ENCODE data around the gene DUSP3. TPM values are rescaled to one million over a fixed set of nuclear protein-coding genes. Genes with fewer than 3 reads are reported as not detected.

The DUSP3 gene
- total RNA-seq, 4 donors from 2014 or later: 28.4 to 88.1 (median 39.8) TPM

DNA sequence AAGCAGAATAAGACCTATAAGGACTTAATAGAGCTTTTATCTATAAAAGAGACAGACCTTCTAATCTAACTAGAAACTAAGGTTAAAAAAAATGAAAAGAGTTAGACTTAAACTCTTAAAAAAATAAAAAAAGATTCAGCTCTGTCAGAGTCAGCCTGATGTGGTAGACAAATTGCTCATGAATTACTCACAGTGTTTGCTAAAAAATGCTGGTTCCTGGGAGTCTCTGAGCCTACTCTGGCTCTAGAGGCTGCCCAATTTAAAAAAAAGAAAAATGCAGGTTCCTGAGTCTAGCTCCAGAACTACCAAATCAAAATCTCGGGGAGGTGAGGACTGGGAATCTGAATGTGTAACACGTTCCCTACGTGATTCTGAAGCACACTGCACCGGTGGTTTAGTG lies 38.2 kb downstream of the DUSP3 start:
- intact Hi-C loops (cut with DNase I; ENCODE audit: low total_unique reads): no loop called here
- no peak overlapping the region for H3K4me3 ChIP-seq

DNA sequence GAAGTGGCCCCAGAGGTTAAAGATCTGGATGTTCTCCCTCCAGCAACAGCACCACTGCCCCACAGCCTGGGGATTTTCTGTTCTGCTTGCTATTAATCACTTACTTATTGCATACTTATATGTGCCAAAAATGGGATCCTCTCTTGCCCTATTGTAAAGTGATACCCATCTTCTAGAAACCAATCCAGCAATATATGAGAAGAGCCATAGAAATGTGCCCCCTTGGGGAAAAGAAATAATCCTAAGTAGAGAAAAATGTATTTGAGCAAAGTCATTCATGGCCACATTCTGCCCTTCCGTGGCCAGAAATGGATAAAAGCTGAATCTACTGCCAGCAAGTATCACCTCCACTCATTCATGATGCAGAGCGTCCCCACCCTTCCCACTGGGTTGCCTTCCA lies 41.1 kb downstream of the DUSP3 start:
- Histone ChIP-seq H3K4me1 (no peaks in the 10 kb centered on the region), H3K27ac (no peak overlapping the region), H3K9me3 (no peaks in the 10 kb centered on the region), H3K27me3 (no peaks in the 10 kb centered on the region), H3K36me3 (no peaks in the 10 kb centered on the region), H3K4me3 (no peak overlapping the region)
- no peak for TF ChIP-seq POLR2A (IDR thresholded peaks at IDR 0.05)
- TF ChIP-seq, protein P1, sequence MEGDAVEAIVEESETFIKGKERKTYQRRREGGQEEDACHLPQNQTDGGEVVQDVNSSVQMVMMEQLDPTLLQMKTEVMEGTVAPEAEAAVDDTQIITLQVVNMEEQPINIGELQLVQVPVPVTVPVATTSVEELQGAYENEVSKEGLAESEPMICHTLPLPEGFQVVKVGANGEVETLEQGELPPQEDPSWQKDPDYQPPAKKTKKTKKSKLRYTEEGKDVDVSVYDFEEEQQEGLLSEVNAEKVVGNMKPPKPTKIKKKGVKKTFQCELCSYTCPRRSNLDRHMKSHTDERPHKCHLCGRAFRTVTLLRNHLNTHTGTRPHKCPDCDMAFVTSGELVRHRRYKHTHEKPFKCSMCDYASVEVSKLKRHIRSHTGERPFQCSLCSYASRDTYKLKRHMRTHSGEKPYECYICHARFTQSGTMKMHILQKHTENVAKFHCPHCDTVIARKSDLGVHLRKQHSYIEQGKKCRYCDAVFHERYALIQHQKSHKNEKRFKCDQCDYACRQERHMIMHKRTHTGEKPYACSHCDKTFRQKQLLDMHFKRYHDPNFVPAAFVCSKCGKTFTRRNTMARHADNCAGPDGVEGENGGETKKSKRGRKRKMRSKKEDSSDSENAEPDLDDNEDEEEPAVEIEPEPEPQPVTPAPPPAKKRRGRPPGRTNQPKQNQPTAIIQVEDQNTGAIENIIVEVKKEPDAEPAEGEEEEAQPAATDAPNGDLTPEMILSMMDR (IDR thresholded peaks at IDR 0.05): no peak
- no peak for DNase-seq
- intact Hi-C loops (cut with DNase I; ENCODE audit: low total_unique reads): no loop called here

More for the DNA sequence above, 38.2 kb downstream of the DUSP3 start:
- no peaks in the 10 kb centered on the region for H3K9me3 ChIP-seq
- H3K27ac ChIP-seq: no peak overlapping the region
- H3K4me1 ChIP-seq: no peaks in the 10 kb centered on the region
- H3K27me3 ChIP-seq: no peaks in the 10 kb centered on the region
- TF ChIP-seq, protein P1 (IDR thresholded peaks at IDR 0.05): no peak
- TF ChIP-seq POLR2A (IDR thresholded peaks at IDR 0.05): no peak
- H3K36me3 ChIP-seq: no peaks in the 10 kb centered on the region
- DNase-seq: no peak

DNA sequence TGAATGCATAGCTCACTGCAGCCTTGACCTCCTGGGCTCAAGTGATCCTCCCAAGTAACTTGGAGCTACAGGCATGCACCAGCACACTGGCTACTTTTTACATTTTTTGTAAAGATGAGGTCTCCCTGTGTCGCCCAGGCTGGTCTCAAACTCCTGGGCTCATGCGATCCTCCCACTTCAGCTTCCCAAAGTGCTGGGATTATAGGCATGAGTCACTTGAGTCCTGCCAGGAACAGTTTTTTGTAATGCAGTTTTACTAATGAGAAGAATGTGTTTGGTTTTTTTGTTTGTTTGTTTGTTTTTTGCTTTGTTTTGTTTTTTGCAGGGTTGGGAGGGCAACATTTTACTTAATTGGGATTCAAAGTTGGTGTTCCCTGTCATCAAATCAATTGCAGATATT lies 42.4 kb downstream of the DUSP3 start:
- no peaks in the 10 kb centered on the region for H3K27me3 ChIP-seq
- no peak for TF ChIP-seq POLR2A (IDR thresholded peaks at IDR 0.05)
- TF ChIP-seq, protein P1 (IDR thresholded peaks at IDR 0.05): no peak
- no peaks in the 10 kb centered on the region for H3K36me3 ChIP-seq
- no peak for DNase-seq
- H3K4me1 ChIP-seq: no peaks in the 10 kb centered on the region
- H3K9me3 ChIP-seq: no peaks in the 10 kb centered on the region
- no peak overlapping the region for H3K4me3 ChIP-seq
- intact Hi-C loops (cut with DNase I; ENCODE audit: low total_unique reads): no loop called here
- no peak overlapping the region for H3K27ac ChIP-seq

DNA sequence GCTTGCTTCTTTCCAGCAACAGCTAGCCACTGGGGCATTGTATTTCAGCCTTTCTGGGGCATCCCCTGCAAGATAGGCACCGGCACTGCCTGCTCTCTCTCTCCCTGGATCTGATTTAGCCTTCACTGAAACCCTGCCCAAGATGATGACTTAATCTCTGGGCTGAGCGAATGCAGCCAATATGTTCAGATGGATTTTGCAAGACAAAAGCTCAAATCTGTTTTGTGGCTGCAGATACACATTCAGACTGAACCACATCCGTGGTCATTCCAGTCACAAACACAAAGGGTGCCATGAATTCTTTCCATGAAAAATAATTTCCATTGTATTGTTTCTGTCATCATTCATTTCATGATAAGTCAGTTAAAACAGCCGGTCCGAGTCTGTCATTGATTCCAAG lies 44.4 kb downstream of the DUSP3 start:
- intact Hi-C loops (cut with DNase I; ENCODE audit: low total_unique reads): no loop called here
- Histone ChIP-seq H3K27ac (no peak overlapping the region), H3K4me1 (no peaks in the 10 kb centered on the region), H3K4me3 (no peak overlapping the region), H3K27me3 (no peaks in the 10 kb centered on the region), H3K36me3 (no peaks in the 10 kb centered on the region), H3K9me3 (no peaks in the 10 kb centered on the region)
- no peak for TF ChIP-seq POLR2A (IDR thresholded peaks at IDR 0.05)
- TF ChIP-seq, protein P1 (IDR thresholded peaks at IDR 0.05): no peak
- DNase-seq: no peak

DNA sequence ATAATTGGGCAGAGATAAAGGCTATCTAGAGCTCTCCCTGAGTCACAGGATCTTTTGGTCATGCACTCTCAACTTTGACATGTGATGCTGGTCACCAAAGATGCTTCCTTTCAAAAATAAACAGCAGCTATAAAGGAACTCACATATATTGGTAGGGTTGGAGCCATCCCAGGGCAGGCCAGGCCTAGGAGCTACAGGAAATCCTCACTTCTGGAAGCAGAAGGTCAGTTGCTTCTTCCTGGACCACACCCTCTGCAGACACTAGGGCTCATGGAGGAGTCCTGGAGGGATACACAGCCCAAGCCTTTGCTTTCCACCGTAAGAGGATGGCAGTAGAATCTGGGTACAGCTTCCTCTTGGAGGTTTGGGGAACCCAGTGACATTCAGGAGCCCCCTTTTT lies 44.8 kb downstream of the DUSP3 start:
- Histone ChIP-seq H3K9me3 (no peaks in the 10 kb centered on the region), H3K4me1 (no peaks in the 10 kb centered on the region), H3K27me3 (no peaks in the 10 kb centered on the region), H3K36me3 (no peaks in the 10 kb centered on the region), H3K4me3 (no peak overlapping the region), H3K27ac (no peak overlapping the region)
- DNase-seq: no peak
- intact Hi-C loops (cut with DNase I; ENCODE audit: low total_unique reads): no loop called here
- TF ChIP-seq, protein P1 (IDR thresholded peaks at IDR 0.05): no peak
- TF ChIP-seq POLR2A (IDR thresholded peaks at IDR 0.05): no peak

Measured in uterus (tissue), 4 donors.